Spleen (tissue), 7 donors: ENCODE measurements around the gene TNP2.

Experiments used
- CTCF ChIP-seq, 11 experiments: fragments of 200-600 bp in 7 of 11; fragments of 450-650 bp in 4 of 11; sonication (generic) in 4 of 11; IDR thresholded peaks in 8 of 11; conservative IDR thresholded peaks in 3 of 11; 1 replicate in 7 of 11; 2 replicates in 4 of 11; pipeline versions ENCODE4 v1.4.0 to v1.8.0; 2016 to 2021; ENCODE audit warnings: antibody characterized with exemption in 11 of 11, inconsistent platforms in 4 of 11, mild to moderate bottlenecking in 1 of 11
- POLR2A ChIP-seq, 3 donors: fragments of 450-650 bp; IDR thresholded peaks; one replicate each; pipeline ENCODE4 v1.5.1; 2017; ENCODE audit warnings: antibody characterized with exemption in 3 of 3, mild to moderate bottlenecking in 1 of 3
- POLR2AphosphoS5 ChIP-seq, 3 donors: sonication (generic); formaldehyde crosslinking; IDR thresholded peaks; one replicate each; pipeline ENCODE4 v1.5.1; 2017; ENCODE audit warnings: antibody characterized with exemption in 3 of 3
- donor health status: DM: no; HTN: no; CAD: no; lungs with moderate emphysema.
- donor health status: DM: no; HTN: no; CAD: no.
- donor health status: DM: no; HTN: no; CAD: no.

GRCh38 chr16:11241480-11242204 lies 27.5 kb downstream of the TNP2 start:
- TF ChIP-seq CTCF (IDR thresholded peaks at IDR 0.05 in 8 of 11, conservative IDR thresholded peaks at IDR 0.05 in 3 of 11), result no peak
- TF ChIP-seq POLR2A (IDR thresholded peaks at IDR 0.05), result no peak
- TF ChIP-seq POLR2AphosphoS5 (IDR thresholded peaks at IDR 0.05), result no peak
